Measurements from ENCODE around the gene DNAH17.

DNA sequence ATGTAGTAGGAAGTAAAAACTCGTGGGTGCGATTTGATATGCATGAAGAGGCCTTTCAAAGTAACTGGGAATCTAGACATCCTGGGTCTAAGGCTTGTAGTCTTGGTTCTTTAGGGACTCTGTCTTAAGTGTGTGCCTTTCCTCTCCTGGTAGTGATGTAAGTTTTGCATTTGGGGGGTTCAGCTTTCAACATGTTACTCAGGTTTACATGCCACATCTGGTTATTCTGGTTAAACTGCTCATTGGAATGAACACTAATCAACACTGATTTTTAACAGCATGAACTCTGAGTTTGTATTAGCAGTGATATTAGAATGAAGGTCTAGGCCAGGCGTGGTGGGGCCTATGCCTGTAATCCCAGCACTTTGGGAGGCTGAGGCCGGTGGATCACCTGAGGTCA lies 183.6 kb downstream of the DNAH17 start:
- TF ChIP-seq, protein P1, sequence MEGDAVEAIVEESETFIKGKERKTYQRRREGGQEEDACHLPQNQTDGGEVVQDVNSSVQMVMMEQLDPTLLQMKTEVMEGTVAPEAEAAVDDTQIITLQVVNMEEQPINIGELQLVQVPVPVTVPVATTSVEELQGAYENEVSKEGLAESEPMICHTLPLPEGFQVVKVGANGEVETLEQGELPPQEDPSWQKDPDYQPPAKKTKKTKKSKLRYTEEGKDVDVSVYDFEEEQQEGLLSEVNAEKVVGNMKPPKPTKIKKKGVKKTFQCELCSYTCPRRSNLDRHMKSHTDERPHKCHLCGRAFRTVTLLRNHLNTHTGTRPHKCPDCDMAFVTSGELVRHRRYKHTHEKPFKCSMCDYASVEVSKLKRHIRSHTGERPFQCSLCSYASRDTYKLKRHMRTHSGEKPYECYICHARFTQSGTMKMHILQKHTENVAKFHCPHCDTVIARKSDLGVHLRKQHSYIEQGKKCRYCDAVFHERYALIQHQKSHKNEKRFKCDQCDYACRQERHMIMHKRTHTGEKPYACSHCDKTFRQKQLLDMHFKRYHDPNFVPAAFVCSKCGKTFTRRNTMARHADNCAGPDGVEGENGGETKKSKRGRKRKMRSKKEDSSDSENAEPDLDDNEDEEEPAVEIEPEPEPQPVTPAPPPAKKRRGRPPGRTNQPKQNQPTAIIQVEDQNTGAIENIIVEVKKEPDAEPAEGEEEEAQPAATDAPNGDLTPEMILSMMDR (IDR thresholded peaks at IDR 0.05): no peak
- TF ChIP-seq EP300 (IDR thresholded peaks at IDR 0.05; ENCODE audit: low read depth) (no peak), POLR2A (IDR thresholded peaks at IDR 0.05) (no peak)

Measured in transverse colon (tissue), 3 donors.